K562 (cell line): Measurements from ENCODE around the gene AFF3. TPM values are rescaled to one million over a fixed set of nuclear protein-coding genes. Genes with fewer than 3 reads are reported as not detected.

ENCODE experiments used
- ATF1 ChIP-seq, 2 experiments: fragments of 450-650 bp in 1 of 2; IDR thresholded peaks; 2 replicates each; pipeline ENCODE4 v1.6.1; 2016; ENCODE audit warnings: missing compliant biosample characterization in 1 of 2, missing genetic modification characterization in 1 of 2
- CBFA2T2 ChIP-seq: fragments of 450-650 bp; conservative IDR thresholded peaks from 2 replicates; pipeline ENCODE4 v1.6.1; 2017; ENCODE audit warnings: mild to moderate bottlenecking
- EZH2 ChIP-seq: IDR thresholded peaks from 2 replicates; pipeline ENCODE4 v1.6.1; 2012; ENCODE audit warnings: low read depth, mild to moderate bottlenecking, inconsistent platforms, low read length, borderline replicate concordance
- MYNN ChIP-seq, 2 experiments: sonication (generic); formaldehyde crosslinking in 1 of 2; IDR thresholded peaks; 2 replicates each; pipeline versions ENCODE4 v1.5.0 to v1.6.1; 2016 to 2020; ENCODE audit warnings: antibody characterized with exemption in 1 of 2, missing genetic modification reagents in 1 of 2
- PHF20 ChIP-seq: fragments of 450-650 bp; IDR thresholded peaks from 2 replicates; pipeline ENCODE4 v1.6.1; 2018; ENCODE audit not compliant: partially characterized antibody
- PHTF2 ChIP-seq: fragments of 250-450 bp; sonication (Bioruptor Pico); IDR thresholded peaks from 2 replicates; pipeline ENCODE4 v1.5.0; 2021; ENCODE audit warnings: mild to moderate bottlenecking
- PTTG1 ChIP-seq: fragments of 450-650 bp; IDR thresholded peaks from 2 replicates; pipeline ENCODE4 v1.6.1; 2016; ENCODE audit warnings: low read depth, mild to moderate bottlenecking, missing genetic modification characterization, missing compliant biosample characterization
- RCOR1 ChIP-seq, 2 experiments: IDR thresholded peaks; 2 replicates each; pipeline ENCODE4 v1.6.1; 2012; ENCODE audit warnings: low read depth in 2 of 2, low read length in 2 of 2, borderline replicate concordance in 1 of 2, improper control_type of control experiment in 1 of 2
- SMC3 ChIP-seq: conservative IDR thresholded peaks from 2 replicates; pipeline ENCODE4 v1.6.1; 2011; ENCODE audit warnings: low read depth, low read length, improper control_type of control experiment; ENCODE audit not compliant: insufficient read depth
- YY1 ChIP-seq, 3 experiments: IDR thresholded peaks; 2 replicates each; pipeline ENCODE4 v1.6.1; 2011; ENCODE audit warnings: low read length in 2 of 3, mild to moderate bottlenecking in 2 of 3, moderate library complexity in 2 of 3, borderline replicate concordance in 1 of 3, control low read depth in 1 of 3, low read depth in 1 of 3; ENCODE audit not compliant: insufficient read depth in 3 of 3, insufficient replicate concordance in 2 of 3, control insufficient read depth in 1 of 3, insufficient read length in 1 of 3; ENCODE audit errors: extremely low read depth in 1 of 3
- ZNF444 ChIP-seq: fragments of 250-450 bp; sonication (Bioruptor Pico); IDR thresholded peaks from 2 replicates; pipeline ENCODE4 v1.4.0; 2020; ENCODE audit warnings: mild to moderate bottlenecking, moderate library complexity
- polyA plus RNA-seq, 8 experiments: library from polyadenylated mRNA; depleted of rRNA in 4 of 8; stranded (reverse) in 5 of 8; unstranded in 3 of 8; fragments of >200 nt; fragmentation: Nextera tagmentation in 2 of 8; fragmentation: Illumina TruSeq in 1 of 8; extraction: Ambion mirVana in 2 of 8; extraction: Trizol in 1 of 8; gene quantifications; 2 replicates each; pipeline versions ENCODE4 v1.2.1 to v1.2.3, GENCODE V29; 2011 to 2014; ENCODE audit warnings: inconsistent platforms in 1 of 8, missing spikeins in 1 of 8
- total RNA-seq, 7 experiments: library from RNA; depleted of rRNA in 6 of 7; stranded (reverse); fragments of >200 nt in 6 of 7; fragmentation: Illumina TruSeq in 2 of 7; extraction: Trizol in 2 of 7; gene quantifications; 2 replicates each; pipeline versions ENCODE4 v1.2.1 to v1.2.3, GENCODE V29; 2011 to 2021; ENCODE audit warnings: low replicate concordance in 1 of 7
- TF ChIP-seq, protein P1 (sequence below): fragments of 250-450 bp; sonication (Bioruptor Pico); IDR thresholded peaks from 2 replicates; pipeline ENCODE4 v1.4.0; 2020
- TF ChIP-seq, protein P2 (sequence below): fragments of 450-650 bp; formaldehyde crosslinking; IDR thresholded peaks from 2 replicates; pipeline ENCODE4 v1.4.0; 2022; ENCODE audit warnings: mild to moderate bottlenecking, moderate library complexity
- TF ChIP-seq, protein P3 (sequence below), 2 experiments: fragments of 450-650 bp; IDR thresholded peaks; 2 replicates each; pipeline ENCODE4 v1.6.1; 2016
- TF ChIP-seq, protein P4 (sequence below), 2 experiments: fragments of 150-350 bp in 1 of 2; IDR thresholded peaks; 2 replicates each; pipeline ENCODE4 v1.6.1; 2012 to 2016; ENCODE audit warnings: low read depth in 2 of 2, low read length in 2 of 2, mild to moderate bottlenecking in 1 of 2, moderate library complexity in 1 of 2

Gene AFF3
- total and polyA plus RNA-seq, 9 of the 15 experiments (the other 6 are each of a cell fraction or from before 2014, with no cell fraction given): 0.02 to 0.11 TPM; not detected in 7

DNA sequence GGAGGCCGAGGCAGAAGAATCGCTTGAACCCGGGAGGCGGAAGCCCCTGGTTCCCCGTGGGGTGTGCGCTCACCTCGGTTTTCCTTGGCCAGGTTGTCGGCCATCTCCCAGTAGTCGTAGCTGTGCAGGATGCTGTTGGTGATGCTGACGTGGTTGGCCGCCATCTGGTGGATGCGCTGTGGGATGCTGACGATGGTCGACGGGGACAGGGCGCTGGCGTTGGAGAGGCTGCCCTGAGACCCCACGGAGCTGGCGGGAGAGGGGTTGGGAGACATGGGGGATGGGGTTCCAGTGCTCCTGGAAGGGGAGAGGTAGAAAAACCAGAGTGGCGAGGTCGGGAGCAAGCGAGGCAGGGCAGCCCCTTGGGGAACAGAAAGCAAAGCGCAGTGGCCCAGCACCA, 588.2 kb downstream of the AFF3 start (continued):
- TF ChIP-seq YY1 (IDR thresholded peaks at IDR 0.05; ENCODE audit: borderline replicate concordance in 1 of 3, control insufficient read depth in 1 of 3, extremely low read depth in 1 of 3, insufficient read depth in 3 of 3, insufficient read length in 1 of 3, insufficient replicate concordance in 2 of 3, low read depth in 1 of 3, low read length in 2 of 3) (peak in 1 of 3 experiments; percentile 13), ZNF444 (CRISPR knock-in tag) (no peak), PTTG1 (no peak), SMC3 (peak; percentile 30; the same call in 1 of the 2 replicates), PHTF2 (CRISPR knock-in tag) (no peak), RCOR1 (IDR thresholded peaks at IDR 0.05; ENCODE audit: borderline replicate concordance in 1 of 2, low read depth in 2 of 2, low read length in 2 of 2) (peak in 1 of 2 experiments; percentile 84; a peak in 2 of 4 replicates), PHF20 (no peak), EZH2 (no peak), ATF1 (CRISPR knock-in tag; IDR thresholded peaks at IDR 0.05) (no peak), ATF1 (tag; IDR thresholded peaks at IDR 0.05) (peak; percentile 55), CBFA2T2 (no peak), MYNN (IDR thresholded peaks at IDR 0.05) (no peak), MYNN (CRISPR knock-in tag; IDR thresholded peaks at IDR 0.05) (no peak)
- TF ChIP-seq, protein P1, sequence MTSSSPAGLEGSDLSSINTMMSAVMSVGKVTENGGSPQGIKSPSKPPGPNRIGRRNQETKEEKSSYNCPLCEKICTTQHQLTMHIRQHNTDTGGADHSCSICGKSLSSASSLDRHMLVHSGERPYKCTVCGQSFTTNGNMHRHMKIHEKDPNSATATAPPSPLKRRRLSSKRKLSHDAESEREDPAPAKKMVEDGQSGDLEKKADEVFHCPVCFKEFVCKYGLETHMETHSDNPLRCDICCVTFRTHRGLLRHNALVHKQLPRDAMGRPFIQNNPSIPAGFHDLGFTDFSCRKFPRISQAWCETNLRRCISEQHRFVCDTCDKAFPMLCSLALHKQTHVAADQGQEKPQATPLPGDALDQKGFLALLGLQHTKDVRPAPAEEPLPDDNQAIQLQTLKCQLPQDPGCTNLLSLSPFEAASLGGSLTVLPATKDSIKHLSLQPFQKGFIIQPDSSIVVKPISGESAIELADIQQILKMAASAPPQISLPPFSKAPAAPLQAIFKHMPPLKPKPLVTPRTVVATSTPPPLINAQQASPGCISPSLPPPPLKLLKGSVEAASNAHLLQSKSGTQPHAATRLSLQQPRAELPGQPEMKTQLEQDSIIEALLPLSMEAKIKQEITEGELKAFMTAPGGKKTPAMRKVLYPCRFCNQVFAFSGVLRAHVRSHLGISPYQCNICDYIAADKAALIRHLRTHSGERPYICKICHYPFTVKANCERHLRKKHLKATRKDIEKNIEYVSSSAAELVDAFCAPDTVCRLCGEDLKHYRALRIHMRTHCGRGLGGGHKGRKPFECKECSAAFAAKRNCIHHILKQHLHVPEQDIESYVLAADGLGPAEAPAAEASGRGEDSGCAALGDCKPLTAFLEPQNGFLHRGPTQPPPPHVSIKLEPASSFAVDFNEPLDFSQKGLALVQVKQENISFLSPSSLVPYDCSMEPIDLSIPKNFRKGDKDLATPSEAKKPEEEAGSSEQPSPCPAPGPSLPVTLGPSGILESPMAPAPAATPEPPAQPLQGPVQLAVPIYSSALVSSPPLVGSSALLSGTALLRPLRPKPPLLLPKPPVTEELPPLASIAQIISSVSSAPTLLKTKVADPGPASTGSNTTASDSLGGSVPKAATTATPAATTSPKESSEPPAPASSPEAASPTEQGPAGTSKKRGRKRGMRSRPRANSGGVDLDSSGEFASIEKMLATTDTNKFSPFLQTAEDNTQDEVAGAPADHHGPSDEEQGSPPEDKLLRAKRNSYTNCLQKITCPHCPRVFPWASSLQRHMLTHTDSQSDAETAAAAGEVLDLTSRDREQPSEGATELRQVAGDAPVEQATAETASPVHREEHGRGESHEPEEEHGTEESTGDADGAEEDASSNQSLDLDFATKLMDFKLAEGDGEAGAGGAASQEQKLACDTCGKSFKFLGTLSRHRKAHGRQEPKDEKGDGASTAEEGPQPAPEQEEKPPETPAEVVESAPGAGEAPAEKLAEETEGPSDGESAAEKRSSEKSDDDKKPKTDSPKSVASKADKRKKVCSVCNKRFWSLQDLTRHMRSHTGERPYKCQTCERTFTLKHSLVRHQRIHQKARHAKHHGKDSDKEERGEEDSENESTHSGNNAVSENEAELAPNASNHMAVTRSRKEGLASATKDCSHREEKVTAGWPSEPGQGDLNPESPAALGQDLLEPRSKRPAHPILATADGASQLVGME (CRISPR knock-in tag): peak; percentile 25; the same call in 1 of the 2 replicates
- TF ChIP-seq, protein P2, sequence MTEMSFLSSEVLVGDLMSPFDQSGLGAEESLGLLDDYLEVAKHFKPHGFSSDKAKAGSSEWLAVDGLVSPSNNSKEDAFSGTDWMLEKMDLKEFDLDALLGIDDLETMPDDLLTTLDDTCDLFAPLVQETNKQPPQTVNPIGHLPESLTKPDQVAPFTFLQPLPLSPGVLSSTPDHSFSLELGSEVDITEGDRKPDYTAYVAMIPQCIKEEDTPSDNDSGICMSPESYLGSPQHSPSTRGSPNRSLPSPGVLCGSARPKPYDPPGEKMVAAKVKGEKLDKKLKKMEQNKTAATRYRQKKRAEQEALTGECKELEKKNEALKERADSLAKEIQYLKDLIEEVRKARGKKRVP (CRISPR knock-in tag): no peak
- TF ChIP-seq, protein P3, sequence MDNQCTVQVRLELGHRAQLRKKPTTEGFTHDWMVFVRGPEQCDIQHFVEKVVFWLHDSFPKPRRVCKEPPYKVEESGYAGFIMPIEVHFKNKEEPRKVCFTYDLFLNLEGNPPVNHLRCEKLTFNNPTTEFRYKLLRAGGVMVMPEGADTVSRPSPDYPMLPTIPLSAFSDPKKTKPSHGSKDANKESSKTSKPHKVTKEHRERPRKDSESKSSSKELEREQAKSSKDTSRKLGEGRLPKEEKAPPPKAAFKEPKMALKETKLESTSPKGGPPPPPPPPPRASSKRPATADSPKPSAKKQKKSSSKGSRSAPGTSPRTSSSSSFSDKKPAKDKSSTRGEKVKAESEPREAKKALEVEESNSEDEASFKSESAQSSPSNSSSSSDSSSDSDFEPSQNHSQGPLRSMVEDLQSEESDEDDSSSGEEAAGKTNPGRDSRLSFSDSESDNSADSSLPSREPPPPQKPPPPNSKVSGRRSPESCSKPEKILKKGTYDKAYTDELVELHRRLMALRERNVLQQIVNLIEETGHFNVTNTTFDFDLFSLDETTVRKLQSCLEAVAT (IDR thresholded peaks at IDR 0.05): no peak
- TF ChIP-seq, protein P4, sequence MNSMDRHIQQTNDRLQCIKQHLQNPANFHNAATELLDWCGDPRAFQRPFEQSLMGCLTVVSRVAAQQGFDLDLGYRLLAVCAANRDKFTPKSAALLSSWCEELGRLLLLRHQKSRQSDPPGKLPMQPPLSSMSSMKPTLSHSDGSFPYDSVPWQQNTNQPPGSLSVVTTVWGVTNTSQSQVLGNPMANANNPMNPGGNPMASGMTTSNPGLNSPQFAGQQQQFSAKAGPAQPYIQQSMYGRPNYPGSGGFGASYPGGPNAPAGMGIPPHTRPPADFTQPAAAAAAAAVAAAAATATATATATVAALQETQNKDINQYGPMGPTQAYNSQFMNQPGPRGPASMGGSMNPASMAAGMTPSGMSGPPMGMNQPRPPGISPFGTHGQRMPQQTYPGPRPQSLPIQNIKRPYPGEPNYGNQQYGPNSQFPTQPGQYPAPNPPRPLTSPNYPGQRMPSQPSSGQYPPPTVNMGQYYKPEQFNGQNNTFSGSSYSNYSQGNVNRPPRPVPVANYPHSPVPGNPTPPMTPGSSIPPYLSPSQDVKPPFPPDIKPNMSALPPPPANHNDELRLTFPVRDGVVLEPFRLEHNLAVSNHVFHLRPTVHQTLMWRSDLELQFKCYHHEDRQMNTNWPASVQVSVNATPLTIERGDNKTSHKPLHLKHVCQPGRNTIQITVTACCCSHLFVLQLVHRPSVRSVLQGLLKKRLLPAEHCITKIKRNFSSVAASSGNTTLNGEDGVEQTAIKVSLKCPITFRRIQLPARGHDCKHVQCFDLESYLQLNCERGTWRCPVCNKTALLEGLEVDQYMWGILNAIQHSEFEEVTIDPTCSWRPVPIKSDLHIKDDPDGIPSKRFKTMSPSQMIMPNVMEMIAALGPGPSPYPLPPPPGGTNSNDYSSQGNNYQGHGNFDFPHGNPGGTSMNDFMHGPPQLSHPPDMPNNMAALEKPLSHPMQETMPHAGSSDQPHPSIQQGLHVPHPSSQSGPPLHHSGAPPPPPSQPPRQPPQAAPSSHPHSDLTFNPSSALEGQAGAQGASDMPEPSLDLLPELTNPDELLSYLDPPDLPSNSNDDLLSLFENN (IDR thresholded peaks at IDR 0.05; ENCODE audit: low read depth in 2 of 2, low read length in 2 of 2): no peak
